ENCODE results near the gene SHC2.
"Not testable (repeated sequence)": the region's sequence is repeated elsewhere in the genome, so short reads cannot be mapped to it uniquely, and the experiment has no call there.

Gene SHC2

GRCh38 chr19:405121-405965 lies 55.5 kb downstream of the SHC2 start:
- DNase-seq, result no peak

GRCh38 chr19:403221-404027 lies 57.4 kb downstream of the SHC2 start:
- DNase-seq, result no peak

GRCh38 chr19:402786-403185 lies 58.0 kb downstream of the SHC2 start:
- no peak for DNase-seq

GRCh38 chr19:401866-402511 lies 58.8 kb downstream of the SHC2 start:
- no peak for DNase-seq

GRCh38 chr19:400976-401865 lies 59.6 kb downstream of the SHC2 start:
- DNase-seq, result no peak

GRCh38 chr19:399370-399769 lies 61.5 kb downstream of the SHC2 start:
- no peak for DNase-seq

GRCh38 chr19:398719-399118 lies 62.1 kb downstream of the SHC2 start:
- DNase-seq, result no peak

- no peak for DNase-seq
These were observed 62.7 kb downstream of the SHC2 start for GRCh38 chr19:397941-398706.

GRCh38 chr19:397321-397720 lies 63.5 kb downstream of the SHC2 start:
- no peak for DNase-seq

- DNase-seq, result no peak
These were observed 65.4 kb downstream of the SHC2 start for GRCh38 chr19:395467-395866.

- DNase-seq, result not testable (repeated sequence)
These were observed 66.0 kb downstream of the SHC2 start for GRCh38 chr19:394857-395256.

GRCh38 chr19:393560-393959 lies 67.3 kb downstream of the SHC2 start:
- not testable (repeated sequence) for DNase-seq

GRCh38 chr19:392375-392970 lies 68.4 kb downstream of the SHC2 start:
- peak; percentile 91 for DNase-seq

- no peak for DNase-seq
These were observed 69.0 kb downstream of the SHC2 start for GRCh38 chr19:391726-392374.

- no peak for DNase-seq
These were observed 69.7 kb downstream of the SHC2 start for GRCh38 chr19:391207-391557.

GRCh38 chr19:390386-391206 lies 70.2 kb downstream of the SHC2 start:
- DNase-seq, result no peak

- no peak for DNase-seq
These were observed 70.9 kb downstream of the SHC2 start for GRCh38 chr19:389935-390289.

GRCh38 chr19:389255-389934 lies 71.4 kb downstream of the SHC2 start:
- no peak for DNase-seq

GRCh38 chr19:388691-389090 lies 72.1 kb downstream of the SHC2 start:
- DNase-seq, result no peak

Data from NK-92 treated with Interleukin-12 subunit alpha and Interleukin-12 subunit beta, amount 100 ng/mL, for 24 hours (cell line).